ENCODE data around the gene MAFF. TPM values are rescaled to one million over a fixed set of nuclear protein-coding genes. Genes with fewer than 3 reads are reported as not detected.

MAFF gene
- total RNA-seq (2014; rRNA removed; shearing (Covaris generic)): 57.0 and 62.2 TPM in 2 replicates

DNA sequence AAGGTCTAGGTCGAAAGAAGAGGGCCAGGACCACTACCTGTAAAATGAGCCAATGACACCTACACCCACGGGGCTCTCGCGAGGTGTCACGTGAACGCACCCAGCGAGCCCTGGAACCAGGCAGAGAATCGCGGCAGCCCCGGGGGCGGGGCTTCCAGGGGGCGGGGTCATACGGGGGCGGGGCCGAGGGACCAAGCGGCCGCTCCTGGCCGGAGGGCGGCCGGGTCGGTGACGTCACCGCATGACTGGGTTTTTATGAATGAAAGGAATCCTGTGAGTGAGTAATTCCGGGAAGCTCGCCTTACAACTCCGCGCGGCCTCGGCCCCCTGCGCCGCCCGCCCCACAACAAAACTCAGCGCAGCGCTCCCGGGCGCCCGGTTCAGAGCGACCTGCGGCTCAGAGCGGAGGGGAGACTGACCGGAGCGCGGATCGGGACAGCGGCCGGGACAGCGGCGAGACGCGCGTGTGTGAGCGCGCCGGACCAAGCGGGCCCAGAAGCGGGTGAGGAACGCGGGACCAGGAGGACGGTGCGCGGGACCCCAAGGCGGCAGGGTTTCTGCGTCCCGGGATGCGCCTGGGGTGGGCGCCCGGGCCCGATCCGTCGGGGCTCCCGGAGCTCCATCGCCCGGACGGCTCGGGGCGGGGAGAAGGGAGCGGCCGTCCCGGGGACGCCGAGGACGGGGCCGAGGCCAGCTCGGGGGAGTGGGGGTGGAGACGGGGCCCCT, at the start of gene MAFF:
Gene MAFF (plus strand): TSS at position 284 of the 726 bp plus-strand sequence. CDS start 11,860 bp downstream, outside the sequence.

DNA sequence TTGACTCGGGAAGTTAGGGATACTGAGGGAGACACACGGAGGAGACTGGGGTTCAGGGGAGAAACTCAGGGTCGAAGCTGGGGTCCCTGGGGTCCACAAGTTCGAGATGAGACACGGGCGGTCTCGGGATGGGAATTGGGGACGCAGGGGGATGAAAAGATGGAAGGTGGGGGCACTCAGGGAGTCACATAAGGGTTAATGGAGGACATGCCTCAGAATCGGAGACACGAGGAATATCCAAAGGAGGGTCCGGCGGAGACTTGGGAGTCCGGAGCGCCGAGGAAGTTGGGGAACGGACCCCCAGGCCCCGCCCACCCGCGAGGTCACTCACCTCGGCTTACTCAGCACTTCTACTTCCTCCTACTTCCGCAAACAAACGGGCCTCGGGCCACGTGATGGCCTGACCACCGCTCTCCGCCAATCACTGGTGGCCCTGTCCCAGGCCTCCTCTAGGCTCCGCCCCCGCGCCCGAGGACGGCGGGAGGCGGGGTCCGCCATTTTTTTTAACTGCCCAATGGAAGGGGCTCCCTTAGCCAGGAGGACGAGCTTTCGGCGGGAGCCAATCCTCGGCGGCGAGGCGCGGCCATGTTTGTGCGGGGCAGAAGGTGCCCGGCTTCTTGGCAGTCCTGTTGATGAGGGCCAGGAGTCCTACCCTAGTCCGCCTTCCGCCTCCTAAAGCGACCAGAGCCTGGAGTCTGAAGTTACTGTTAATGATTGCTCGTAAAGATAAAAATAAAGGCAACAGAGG, 20.2 kb upstream of the MAFF start, which contains the start of gene PLA2G6:
Gene PLA2G6 (minus strand): TSS at position 378 of the 748 bp plus-strand sequence. CDS start 12,404 bp downstream, outside the sequence.

Small RNA genes within 50 kb of the gene (small RNA-seq; reads per million reads assigned to genes)
- gene RN7SL704P: not detected

Other genes with a start within 250 kb of the MAFF start
- gene C22orf23, start 248.4 kb upstream of the MAFF start, total RNA-seq (2014; rRNA removed; shearing (Covaris generic)): 1.0 TPM in 1 of 2 replicates, not detected in the other
- 484 and 496 TPM in 2 replicates for gene POLR2F, start 248.3 kb upstream of the MAFF start, total RNA-seq (2014; rRNA removed; shearing (Covaris generic))
- gene SOX10, start 217.4 kb upstream of the MAFF start, total RNA-seq (2014; rRNA removed; shearing (Covaris generic)): 240 and 303 TPM in 2 replicates
- gene PICK1, start 144.6 kb upstream of the MAFF start, total RNA-seq (2014; rRNA removed; shearing (Covaris generic)): 30.3 and 33.0 TPM in 2 replicates
- not detected in 2 replicates for gene SLC16A8, start 117.8 kb upstream of the MAFF start, total RNA-seq (2014; rRNA removed; shearing (Covaris generic))
- gene BAIAP2L2, start 91.3 kb upstream of the MAFF start, total RNA-seq (2014; rRNA removed; shearing (Covaris generic)): 44.1 and 48.5 TPM in 2 replicates
- 19.7 and 20.1 TPM in 2 replicates for gene PLA2G6, start 20.2 kb upstream of the MAFF start, total RNA-seq (2014; rRNA removed; shearing (Covaris generic))
- 11.4 and 18.7 TPM in 2 replicates for gene TMEM184B, start 71.0 kb downstream of the MAFF start, total RNA-seq (2014; rRNA removed; shearing (Covaris generic))
- 152 and 157 TPM in 2 replicates for gene CSNK1E, start 115.4 kb downstream of the MAFF start, total RNA-seq (2014; rRNA removed; shearing (Covaris generic))

Data from A375 (cell line).